ENCODE data around the gene THYN1. TPM values are rescaled to one million over a fixed set of nuclear protein-coding genes. Genes with fewer than 3 reads are reported as not detected.

THYN1 gene
- total and polyA plus RNA-seq, 2 of the 13 experiments (the other 11 are each of a cell fraction or from before 2014, with no cell fraction given) = 36.1 to 87.6 TPM

DNA sequence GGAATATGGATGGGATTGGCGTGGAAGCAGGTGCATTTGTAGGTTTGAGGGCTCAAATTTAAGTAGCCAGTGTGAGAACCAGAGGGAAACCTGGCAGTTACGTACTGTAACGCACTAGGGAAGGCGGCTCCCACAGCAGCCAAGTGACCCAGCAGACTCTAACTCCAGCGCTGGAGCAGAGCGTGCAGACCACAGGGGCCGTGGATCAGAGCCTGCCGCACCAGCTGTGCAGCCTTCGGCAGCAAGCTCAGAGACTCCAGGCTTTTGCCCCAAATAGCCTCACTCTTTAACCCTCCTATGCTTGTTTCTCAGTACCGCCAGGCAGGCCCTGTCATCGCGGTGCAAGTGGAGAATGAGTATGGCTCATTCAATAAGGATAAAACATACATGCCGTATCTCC, 35.3 kb upstream of the THYN1 start (continued):
- TF ChIP-seq ZBTB2 (CRISPR knock-in tag; IDR thresholded peaks at IDR 0.05; ENCODE audit: low read depth) (no peak), NKX3-1 (CRISPR knock-in tag; IDR thresholded peaks at IDR 0.05) (no peak), KMT2A (CRISPR knock-in tag; IDR thresholded peaks at IDR 0.05) (no peak), ZNF251 (CRISPR knock-in tag; IDR thresholded peaks at IDR 0.05) (no peak), REPIN1 (CRISPR knock-in tag; IDR thresholded peaks at IDR 0.05; ENCODE audit: borderline replicate concordance, low read depth) (no peak), RXRA (CRISPR knock-in tag; IDR thresholded peaks at IDR 0.05) (no peak)

GRCh38 chr11:134287561-134287960, 34.4 kb upstream of the THYN1 start:
- ChIA-PET CTCF (ENCODE audit: low intra/inter-chr PET ratio, low total read pairs) (no interaction called here), POLR2A (no interaction called here)
- no peak overlapping the region for H3K4me3 ChIP-seq (replicated peaks in 1 of 3; ENCODE audit: insufficient read depth in 1 of 3, low read depth in 2 of 3, low read length in 3 of 3)
- H3K9ac ChIP-seq (ENCODE audit: insufficient read depth, low read depth, low read length) = no peak overlapping the region
- ATAC-seq (no peak), FAIRE-seq (no peak), DNase-seq (ENCODE audit: low spot score) (no peak)
- intact Hi-C loops (cut with micrococcal nuclease; ENCODE audit: unreplicated experiment) (no loop called here), in situ Hi-C loops (cut with HindIII; ENCODE audit: extremely low pct_ligation_motif_present, low pct_unique_long_range_greater_than_20kb) (no loop called here)
- TF ChIP-seq NFKB2 (CRISPR knock-in tag; IDR thresholded peaks at IDR 0.05; ENCODE audit: borderline replicate concordance) (no peak), ZNF44 (CRISPR knock-in tag; IDR thresholded peaks at IDR 0.05) (no peak), ZBTB34 (CRISPR knock-in tag; IDR thresholded peaks at IDR 0.05) (no peak), CREBL2 (CRISPR knock-in tag; IDR thresholded peaks at IDR 0.05; ENCODE audit: borderline replicate concordance) (no peak), ZNF644 (CRISPR knock-in tag; IDR thresholded peaks at IDR 0.05; ENCODE audit: low read depth) (no peak), ZNF124 (CRISPR knock-in tag; IDR thresholded peaks at IDR 0.05) (no peak), SMAD3 (CRISPR knock-in tag; IDR thresholded peaks at IDR 0.05) (no peak), ZNF20 (CRISPR knock-in tag; IDR thresholded peaks at IDR 0.05) (no peak), ATF1 (CRISPR knock-in tag; IDR thresholded peaks at IDR 0.05) (no peak), DNMT1 (CRISPR knock-in tag; IDR thresholded peaks at IDR 0.05) (no peak), ZNF883 (CRISPR knock-in tag; IDR thresholded peaks at IDR 0.05; ENCODE audit: not compliant biosample characterization) (no peak)
- TF ChIP-seq, protein P1, sequence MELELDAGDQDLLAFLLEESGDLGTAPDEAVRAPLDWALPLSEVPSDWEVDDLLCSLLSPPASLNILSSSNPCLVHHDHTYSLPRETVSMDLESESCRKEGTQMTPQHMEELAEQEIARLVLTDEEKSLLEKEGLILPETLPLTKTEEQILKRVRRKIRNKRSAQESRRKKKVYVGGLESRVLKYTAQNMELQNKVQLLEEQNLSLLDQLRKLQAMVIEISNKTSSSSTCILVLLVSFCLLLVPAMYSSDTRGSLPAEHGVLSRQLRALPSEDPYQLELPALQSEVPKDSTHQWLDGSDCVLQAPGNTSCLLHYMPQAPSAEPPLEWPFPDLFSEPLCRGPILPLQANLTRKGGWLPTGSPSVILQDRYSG (CRISPR knock-in tag; IDR thresholded peaks at IDR 0.05) = no peak
- TF ChIP-seq, protein P2, sequence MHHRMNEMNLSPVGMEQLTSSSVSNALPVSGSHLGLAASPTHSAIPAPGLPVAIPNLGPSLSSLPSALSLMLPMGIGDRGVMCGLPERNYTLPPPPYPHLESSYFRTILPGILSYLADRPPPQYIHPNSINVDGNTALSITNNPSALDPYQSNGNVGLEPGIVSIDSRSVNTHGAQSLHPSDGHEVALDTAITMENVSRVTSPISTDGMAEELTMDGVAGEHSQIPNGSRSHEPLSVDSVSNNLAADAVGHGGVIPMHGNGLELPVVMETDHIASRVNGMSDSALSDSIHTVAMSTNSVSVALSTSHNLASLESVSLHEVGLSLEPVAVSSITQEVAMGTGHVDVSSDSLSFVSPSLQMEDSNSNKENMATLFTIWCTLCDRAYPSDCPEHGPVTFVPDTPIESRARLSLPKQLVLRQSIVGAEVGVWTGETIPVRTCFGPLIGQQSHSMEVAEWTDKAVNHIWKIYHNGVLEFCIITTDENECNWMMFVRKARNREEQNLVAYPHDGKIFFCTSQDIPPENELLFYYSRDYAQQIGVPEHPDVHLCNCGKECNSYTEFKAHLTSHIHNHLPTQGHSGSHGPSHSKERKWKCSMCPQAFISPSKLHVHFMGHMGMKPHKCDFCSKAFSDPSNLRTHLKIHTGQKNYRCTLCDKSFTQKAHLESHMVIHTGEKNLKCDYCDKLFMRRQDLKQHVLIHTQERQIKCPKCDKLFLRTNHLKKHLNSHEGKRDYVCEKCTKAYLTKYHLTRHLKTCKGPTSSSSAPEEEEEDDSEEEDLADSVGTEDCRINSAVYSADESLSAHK (CRISPR knock-in tag; IDR thresholded peaks at IDR 0.05; ENCODE audit: borderline replicate concordance) = no peak
- no peaks in the 10 kb centered on the region for H3K36me3 ChIP-seq (replicated peaks in 1 of 2; ENCODE audit: control insufficient read depth in 1 of 2, insufficient read depth in 2 of 2, low read length in 2 of 2)
- no peaks in the 10 kb centered on the region for H3K79me2 ChIP-seq (ENCODE audit: insufficient read depth, low read length)
- 60% methylated on average over 12 of the region's 12 CpGs for WGBS (ENCODE audit: low lambda C conversion rate)
- H4K20me1 ChIP-seq (ENCODE audit: insufficient read depth, low read length) = no peaks in the 10 kb centered on the region
- peaks cover 0 to 39% of the 10 kb centered on the region in 2 experiments; a peak in 4 of 5 replicates for H3K27me3 ChIP-seq (ENCODE audit: control insufficient read depth in 1 of 2, insufficient read depth in 2 of 2, low read length in 2 of 2)
- H3K4me1 ChIP-seq (ENCODE audit: insufficient read depth, low read length) = no peaks in the 10 kb centered on the region
- no peak overlapping the region for H3K4me2 ChIP-seq (ENCODE audit: low read depth, low read length)
- H2AFZ ChIP-seq (ENCODE audit: low read length) = no peak overlapping the region
- no TSS peak for BruUV-seq (replicated peaks)
- no peak overlapping the region for H3K27ac ChIP-seq (ENCODE audit: extremely low read length, insufficient read depth, low read length)
- H3K9me3 ChIP-seq (ENCODE audit: low read length) = no peaks in the 10 kb centered on the region
